CD4-positive, alpha-beta T cell (primary cell): Measurements from ENCODE around the gene HOXB7. TPM values are rescaled to one million over a fixed set of nuclear protein-coding genes. Genes with fewer than 3 reads are reported as not detected.
A peak's percentile ranks its signal among the peaks of the same experiment; 100 is the strongest.

Experiments used
- ATAC-seq: fragments of 200-7000 bp; cut with Tn5 transposase; one replicate; pipeline ENCODE4 v1.10.0; 2022; ENCODE audit warnings: mild to moderate bottlenecking; ENCODE audit not compliant: poor library complexity
- CTCF ChIA-PET: fragments of 350-600 bp; sonication (Branson Sonifier 250); formaldehyde crosslinking; loops from one replicate; lab custom pipeline; 2021; ENCODE audit warnings: antibody characterized with exemption, inconsistent platforms; lab: Charles Lee
- POLR2A ChIA-PET: fragments of 350-600 bp; sonication (Branson Sonifier 250); formaldehyde crosslinking; loops from one replicate; lab custom pipeline; 2021; ENCODE audit warnings: antibody characterized with exemption, inconsistent platforms; lab: Charles Lee
- DNase-seq, 14 experiments: peaks; one replicate each; pipeline ENCODE4 v3.0.0-alpha.2; 2013 to 2020; ENCODE audit warnings: mixed read lengths in 2 of 14
- H3K27ac ChIP-seq, 2 donors: one replicate each; pipeline versions ENCODE4 v1.5.1 to v1.7.0; 2013; ENCODE audit warnings: low read length in 2 of 2, low read depth in 1 of 2, mild to moderate bottlenecking in 1 of 2
- H3K27me3 ChIP-seq, 2 experiments: 1 replicate in 1 of 2; 2 replicates in 1 of 2; pipeline versions ENCODE4 v1.6.1 to v1.7.0; 2013; ENCODE audit warnings: low read length in 2 of 2, control low read depth in 1 of 2, mild to moderate bottlenecking in 1 of 2, moderate library complexity in 1 of 2; ENCODE audit not compliant: insufficient read depth in 2 of 2, control insufficient read depth in 1 of 2
- H3K36me3 ChIP-seq: one replicate; pipeline ENCODE4 v1.6.1; 2013; ENCODE audit warnings: low read length, control low read depth; ENCODE audit not compliant: insufficient read depth
- H3K4me1 ChIP-seq: one replicate; pipeline ENCODE4 v1.6.1; 2013; ENCODE audit warnings: low read length, control low read depth; ENCODE audit not compliant: insufficient read depth
- H3K4me3 ChIP-seq: one replicate; pipeline ENCODE4 v1.5.1; 2013; ENCODE audit warnings: mild to moderate bottlenecking, low read length, moderate library complexity
- H3K9me3 ChIP-seq, 2 experiments: 1 replicate in 1 of 2; 2 replicates in 1 of 2; pipeline versions ENCODE4 v1.6.1 to v1.7.0; 2013; ENCODE audit warnings: low read length in 2 of 2, mild to moderate bottlenecking in 2 of 2, control low read depth in 1 of 2, moderate library complexity in 1 of 2; ENCODE audit not compliant: control insufficient read depth in 1 of 2, insufficient read depth in 1 of 2
- H3K27ac Mint-ChIP-seq: one replicate; pipeline ENCODE4 v1.8.0; 2020; ENCODE audit warnings: mixed read lengths
- H3K27me3 Mint-ChIP-seq: one replicate; pipeline ENCODE4 v1.8.0; 2021; ENCODE audit warnings: mixed read lengths
- H3K36me3 Mint-ChIP-seq: one replicate; pipeline ENCODE4 v1.8.0; 2021; ENCODE audit warnings: low read depth, mixed read lengths
- H3K4me1 Mint-ChIP-seq: one replicate; pipeline ENCODE4 v1.8.0; 2021; ENCODE audit warnings: low read depth, mixed read lengths
- H3K4me3 Mint-ChIP-seq: one replicate; pipeline ENCODE4 v1.8.0; 2020; ENCODE audit warnings: mild to moderate bottlenecking, mixed read lengths
- H3K9me3 Mint-ChIP-seq: one replicate; pipeline ENCODE4 v1.8.0; 2020; ENCODE audit warnings: mixed read lengths
- intact Hi-C, 2 experiments: fragments of 100-400 bp; cut with DNase I in 1 of 2; cut with micrococcal nuclease in 1 of 2; formaldehyde crosslinking; loops; one replicate each; pipeline versions ENCODE4 v1.15.1 to v1.9.0; 2023 to 2025; cut with DNase I, micrococcal nuclease
- total RNA-seq, 174 experiments: library from RNA in 2 of 174; stranded (reverse) in 2 of 174; gene quantifications; one replicate each; pipeline ENCODE4 v1.2.3 and lab custom pipeline; 2021 to 2026
- TF ChIP-seq, protein P1 (sequence below): fragments of 200-600 bp; IDR thresholded peaks from one replicate; pipeline ENCODE4 v1.8.0; 2022; ENCODE audit warnings: antibody characterized with exemption, mild to moderate bottlenecking

Gene HOXB7
- total RNA-seq, 2 experiments from 2014 or later: not detected

GRCh38 chr17:48588528-48588927 lies 22.3 kb downstream of the HOXB7 start:
- Mint-ChIP-seq H3K4me3 (no peak overlapping the region), H3K27me3 (peaks cover 100% of the 10 kb centered on the region), H3K27ac (no peak overlapping the region), H3K36me3 (no peaks in the 10 kb centered on the region), H3K9me3 (no peaks in the 10 kb centered on the region), H3K4me1 (peaks cover 31% of the 10 kb centered on the region)
- Histone ChIP-seq H3K4me3 (no peak overlapping the region), H3K27me3 (peaks cover 73 to 87% of the 10 kb centered on the region in 2 experiments), H3K27ac (no peak overlapping the region), H3K4me1 (peaks cover 38% of the 10 kb centered on the region), H3K9me3 (no peaks in the 10 kb centered on the region), H3K36me3 (no peaks in the 10 kb centered on the region)
- CTCF ChIA-PET: interaction anchor here (1.0 to 2.4 kb wide), 8 partner anchors 24 to 255 kb away, joined by 3 to 11 read pairs (median 4); no protein-coding TSS in a partner anchor
- POLR2A ChIA-PET: interaction anchor here (0.8 to 1.3 kb wide), 2 partner anchors 135 to 257 kb away, joined by 3 to 4 read pairs; no protein-coding TSS in a partner anchor
- DNase-seq: no peak
- intact Hi-C loops: no loop called here
- no peak for ATAC-seq
- TF ChIP-seq, protein P1, sequence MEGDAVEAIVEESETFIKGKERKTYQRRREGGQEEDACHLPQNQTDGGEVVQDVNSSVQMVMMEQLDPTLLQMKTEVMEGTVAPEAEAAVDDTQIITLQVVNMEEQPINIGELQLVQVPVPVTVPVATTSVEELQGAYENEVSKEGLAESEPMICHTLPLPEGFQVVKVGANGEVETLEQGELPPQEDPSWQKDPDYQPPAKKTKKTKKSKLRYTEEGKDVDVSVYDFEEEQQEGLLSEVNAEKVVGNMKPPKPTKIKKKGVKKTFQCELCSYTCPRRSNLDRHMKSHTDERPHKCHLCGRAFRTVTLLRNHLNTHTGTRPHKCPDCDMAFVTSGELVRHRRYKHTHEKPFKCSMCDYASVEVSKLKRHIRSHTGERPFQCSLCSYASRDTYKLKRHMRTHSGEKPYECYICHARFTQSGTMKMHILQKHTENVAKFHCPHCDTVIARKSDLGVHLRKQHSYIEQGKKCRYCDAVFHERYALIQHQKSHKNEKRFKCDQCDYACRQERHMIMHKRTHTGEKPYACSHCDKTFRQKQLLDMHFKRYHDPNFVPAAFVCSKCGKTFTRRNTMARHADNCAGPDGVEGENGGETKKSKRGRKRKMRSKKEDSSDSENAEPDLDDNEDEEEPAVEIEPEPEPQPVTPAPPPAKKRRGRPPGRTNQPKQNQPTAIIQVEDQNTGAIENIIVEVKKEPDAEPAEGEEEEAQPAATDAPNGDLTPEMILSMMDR: no peak

DNA sequence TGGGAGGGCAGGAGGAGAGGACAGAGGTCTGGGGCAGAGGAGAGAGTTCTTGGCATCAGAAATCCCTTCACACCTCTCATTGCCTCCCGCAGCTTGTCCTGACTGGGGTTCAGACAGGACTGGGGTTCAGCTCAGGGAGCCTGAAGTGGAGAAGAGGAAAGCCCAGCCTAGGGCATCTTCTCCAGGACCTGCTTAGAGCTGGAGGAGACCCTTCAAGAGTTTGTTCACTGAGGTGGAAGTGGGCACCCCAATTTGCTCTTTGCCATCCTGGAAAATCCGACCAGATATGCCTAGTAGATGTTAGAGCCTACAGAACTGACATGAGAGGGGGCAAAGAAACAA lies 22.8 kb downstream of the HOXB7 start:
- H3K27me3 ChIP-seq: peaks cover 70 to 87% of the 10 kb centered on the region in 2 experiments
- H3K27ac Mint-ChIP-seq: no peak overlapping the region
- TF ChIP-seq, protein P1: no peak

GRCh38 chr17:48587276-48588073 lies 23.3 kb downstream of the HOXB7 start:
- no peak overlapping the region for H3K27ac Mint-ChIP-seq
- H3K9me3 Mint-ChIP-seq: no peaks in the 10 kb centered on the region
- H3K27me3 Mint-ChIP-seq: peaks cover 100% of the 10 kb centered on the region
- no peak for DNase-seq
- H3K36me3 Mint-ChIP-seq: no peaks in the 10 kb centered on the region
- ChIA-PET CTCF (interaction anchor here (1.2 to 2.4 kb wide), 6 partner anchors 25 to 280 kb away, joined by 3 to 11 read pairs (median 8); no protein-coding TSS in a partner anchor), POLR2A (interaction anchor here (2.0 to 2.1 kb wide), 2 partner anchors 23 to 254 kb away, joined by 5 to 6 read pairs; no protein-coding TSS in a partner anchor)
- H3K27ac ChIP-seq: no peak overlapping the region
- H3K4me3 ChIP-seq: no peak overlapping the region
- ATAC-seq: no peak
- peak overlapping the region; percentile 27 for H3K4me3 Mint-ChIP-seq
- TF ChIP-seq, protein P1: no peak
- intact Hi-C loops: no loop called here
- peaks cover 27% of the 10 kb centered on the region for H3K4me1 Mint-ChIP-seq
- no peaks in the 10 kb centered on the region for H3K9me3 ChIP-seq
- H3K4me1 ChIP-seq: peaks cover 31% of the 10 kb centered on the region
- no peaks in the 10 kb centered on the region for H3K36me3 ChIP-seq
- peaks cover 70 to 87% of the 10 kb centered on the region in 2 experiments for H3K27me3 ChIP-seq

More for the DNA sequence above, 22.8 kb downstream of the HOXB7 start:
- H3K9me3 Mint-ChIP-seq: no peaks in the 10 kb centered on the region
- H3K36me3 Mint-ChIP-seq: no peaks in the 10 kb centered on the region
- H3K4me3 ChIP-seq: no peak overlapping the region
- H3K36me3 ChIP-seq: no peaks in the 10 kb centered on the region
- peaks cover 100% of the 10 kb centered on the region for H3K27me3 Mint-ChIP-seq
- DNase-seq (no peak), ATAC-seq (no peak)
- H3K4me1 Mint-ChIP-seq: peaks cover 27% of the 10 kb centered on the region
- ChIA-PET POLR2A (interaction anchor here (2.0 to 2.1 kb wide), 2 partner anchors 22 to 254 kb away, joined by 5 to 6 read pairs; no protein-coding TSS in a partner anchor), CTCF (interaction anchor here (1.0 to 2.4 kb wide), 9 partner anchors 25 to 280 kb away, joined by 3 to 11 read pairs (median 4); no protein-coding TSS in a partner anchor)
- no peak overlapping the region for H3K4me3 Mint-ChIP-seq
- H3K27ac ChIP-seq: no peak overlapping the region
- intact Hi-C loops: no loop called here
- peaks cover 34% of the 10 kb centered on the region for H3K4me1 ChIP-seq
- H3K9me3 ChIP-seq: no peaks in the 10 kb centered on the region
